Measurements from ENCODE around the gene CDKN1A.
"Not testable (repeated sequence)": the region's sequence is repeated elsewhere in the genome, so short reads cannot be mapped to it uniquely, and the experiment has no call there.

Gene CDKN1A

DNA sequence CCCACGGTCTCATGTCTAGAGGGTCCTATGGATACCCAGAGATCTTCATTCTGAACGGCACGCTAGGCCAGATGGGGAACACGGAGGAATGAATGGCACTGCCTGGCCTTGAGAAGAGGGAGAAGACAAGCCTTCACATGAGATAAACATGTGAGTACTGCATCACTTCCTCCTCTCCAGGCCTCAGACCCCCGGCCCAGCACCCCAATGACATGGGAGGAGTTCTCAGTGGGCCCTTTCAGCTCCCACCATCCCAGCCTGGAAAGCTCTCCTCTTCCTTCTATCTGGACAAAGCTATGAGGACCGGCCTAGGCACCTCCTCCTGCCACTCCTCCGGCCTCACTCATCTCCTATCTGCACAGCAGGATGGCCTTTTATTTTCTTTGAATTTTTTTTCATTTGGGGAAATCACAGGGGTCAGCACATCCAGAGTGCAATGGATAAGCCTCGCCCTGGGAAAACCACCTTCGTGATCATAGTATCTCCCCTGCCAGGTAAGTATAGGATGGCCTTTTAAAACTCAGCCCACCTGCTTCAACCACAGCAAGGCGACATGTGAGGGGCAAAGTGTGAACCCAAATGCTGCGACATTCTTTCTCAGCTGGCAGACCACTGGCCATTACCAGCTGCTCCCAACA, 39.2 kb upstream of the CDKN1A start:
- H3K36me3 ChIP-seq (ENCODE audit: control insufficient read depth, insufficient read depth, low read length), result no peaks in the 10 kb centered on the region; the same call in 1 of the 2 replicates
- no peak for DNase-seq (ENCODE audit: low read depth, low spot score)
- WGBS (ENCODE audit: insufficient coverage, insufficient read length), result no CpG with 5 or more reads among the region's 11 CpGs
- no peak overlapping the region for H3K27ac ChIP-seq (ENCODE audit: low read length)
- H3K4me1 ChIP-seq (ENCODE audit: control insufficient read depth, insufficient read depth, low read length), result 0 out of 2 replicates have a peak, but pooled peaks cover 2% of the 10 kb centered on the region
- H3K4me3 ChIP-seq (ENCODE audit: low read length), result no peak overlapping the region
- H3K27me3 ChIP-seq (ENCODE audit: control insufficient read depth, insufficient read depth, low read length), result no peaks in the 10 kb centered on the region
- no peaks in the 10 kb centered on the region for H3K9me3 ChIP-seq (ENCODE audit: control insufficient read depth, insufficient read depth, low read length)

DNA sequence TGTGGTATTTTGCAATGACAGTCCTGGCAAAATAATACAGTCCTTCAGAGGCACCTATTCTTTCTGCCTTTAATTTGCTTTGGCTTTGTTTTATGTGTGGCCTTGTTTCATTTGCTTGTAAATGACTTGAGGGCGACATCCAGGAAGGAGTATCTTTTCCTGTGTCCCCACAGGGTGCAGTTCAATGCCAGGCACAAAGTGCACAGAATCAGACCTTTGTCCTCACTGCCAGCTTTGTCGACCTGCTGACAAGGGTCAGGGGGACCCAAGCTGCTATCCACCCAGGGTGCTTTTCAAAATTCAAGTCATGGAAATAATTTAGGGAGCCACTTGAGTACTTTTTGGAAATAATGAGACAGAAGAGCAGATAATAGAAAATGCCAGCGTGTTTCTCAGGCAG, 37.0 kb upstream of the CDKN1A start:
- Histone ChIP-seq H3K9me3 (ENCODE audit: control insufficient read depth, insufficient read depth, low read length) (no peaks in the 10 kb centered on the region), H3K4me1 (ENCODE audit: control insufficient read depth, insufficient read depth, low read length) (0 out of 2 replicates have a peak, but pooled peaks cover 2% of the 10 kb centered on the region), H3K4me3 (ENCODE audit: low read length) (no peak overlapping the region), H3K36me3 (ENCODE audit: control insufficient read depth, insufficient read depth, low read length) (no peaks in the 10 kb centered on the region; the same call in 1 of the 2 replicates), H3K27me3 (ENCODE audit: control insufficient read depth, insufficient read depth, low read length) (no peaks in the 10 kb centered on the region), H3K27ac (ENCODE audit: low read length) (no peak overlapping the region)
- DNase-seq (ENCODE audit: low read depth, low spot score), result no peak
- WGBS (ENCODE audit: insufficient coverage, insufficient read length), result no CpG with 5 or more reads among the region's 3 CpGs

DNA sequence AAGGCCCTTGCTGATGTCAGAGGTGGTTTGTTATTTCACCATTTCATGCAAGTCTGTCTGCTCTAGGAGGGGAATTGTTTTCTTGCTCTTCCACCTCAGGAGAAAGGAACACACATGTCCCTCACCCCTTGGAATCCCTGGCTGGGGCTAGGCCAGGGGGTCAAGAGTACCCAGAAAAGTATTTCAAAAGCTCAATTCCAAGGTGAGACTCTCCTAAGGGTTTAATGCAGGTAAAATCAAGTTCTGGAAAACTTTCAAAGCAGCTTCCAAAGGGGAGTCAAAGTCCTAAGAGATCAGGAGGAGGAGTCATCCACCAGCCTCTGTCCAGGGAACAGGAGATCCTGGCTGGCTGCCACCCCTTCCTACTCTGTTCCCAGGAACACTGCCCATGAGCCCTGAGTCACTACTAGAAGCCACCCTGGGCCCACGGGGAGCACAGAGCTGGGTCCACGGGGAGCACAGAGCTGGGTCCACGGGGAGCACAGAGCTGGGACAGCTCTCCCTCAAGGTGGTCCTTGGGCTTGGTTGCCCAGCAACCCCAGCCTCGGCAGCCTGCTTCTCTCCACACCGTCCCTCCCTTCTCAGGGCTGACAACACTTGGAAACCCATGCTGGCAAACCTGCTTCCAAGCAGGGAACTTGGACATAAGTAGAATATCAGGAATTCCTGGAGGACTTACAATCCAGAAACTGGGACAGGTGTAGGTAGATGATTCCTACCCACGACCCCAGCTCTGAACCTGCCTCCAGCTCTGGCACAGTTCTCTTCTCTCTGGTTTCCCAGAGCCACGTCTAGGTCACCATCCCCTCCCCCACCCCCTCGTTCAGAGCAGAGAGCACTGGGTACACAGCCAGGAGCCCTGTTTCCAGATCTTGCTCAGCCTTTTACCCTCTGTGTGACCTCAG, 35.3 kb upstream of the CDKN1A start:
- DNase-seq (ENCODE audit: low read depth, low spot score), result no peak
- H3K4me1 ChIP-seq (ENCODE audit: control insufficient read depth, insufficient read depth, low read length), result 0 out of 2 replicates have a peak, but pooled peaks cover 2% of the 10 kb centered on the region
- H3K27ac ChIP-seq (ENCODE audit: low read length), result no peak overlapping the region

DNA sequence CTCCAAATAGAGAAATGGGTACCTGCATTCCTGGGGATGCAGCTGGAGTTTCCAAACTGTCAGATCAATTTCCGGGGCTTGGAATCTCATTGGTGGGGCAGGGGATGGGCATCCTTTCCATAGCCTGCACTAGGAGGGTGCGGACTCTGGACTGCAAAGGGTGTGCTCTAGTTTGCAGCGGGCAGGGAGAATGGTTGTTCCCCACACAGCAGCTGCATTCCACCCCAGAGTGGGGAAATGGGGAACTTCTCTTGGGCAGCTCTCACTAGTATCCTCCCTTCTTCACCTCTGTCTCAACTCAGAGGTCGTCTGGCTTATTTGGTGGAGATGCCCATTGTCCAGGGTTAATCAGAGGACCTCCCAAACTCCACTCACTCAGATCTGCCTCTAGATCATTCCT, 34.5 kb upstream of the CDKN1A start:
- Histone ChIP-seq H3K9me3 (ENCODE audit: control insufficient read depth, insufficient read depth, low read length) (no peaks in the 10 kb centered on the region), H3K36me3 (ENCODE audit: control insufficient read depth, insufficient read depth, low read length) (no peaks in the 10 kb centered on the region; the same call in 1 of the 2 replicates), H3K4me1 (ENCODE audit: control insufficient read depth, insufficient read depth, low read length) (0 out of 2 replicates have a peak, but pooled peaks cover 2% of the 10 kb centered on the region), H3K27me3 (ENCODE audit: control insufficient read depth, insufficient read depth, low read length) (no peaks in the 10 kb centered on the region), H3K27ac (ENCODE audit: low read length) (no peak overlapping the region), H3K4me3 (ENCODE audit: low read length) (no peak overlapping the region)
- no CpG with 5 or more reads among the region's 4 CpGs for WGBS (ENCODE audit: insufficient coverage, insufficient read length)
- DNase-seq (ENCODE audit: low read depth, low spot score), result no peak

More for the DNA sequence above, 35.3 kb upstream of the CDKN1A start:
- Histone ChIP-seq H3K27me3 (ENCODE audit: control insufficient read depth, insufficient read depth, low read length) (no peaks in the 10 kb centered on the region), H3K9me3 (ENCODE audit: control insufficient read depth, insufficient read depth, low read length) (no peaks in the 10 kb centered on the region), H3K4me3 (ENCODE audit: low read length) (no peak overlapping the region), H3K36me3 (ENCODE audit: control insufficient read depth, insufficient read depth, low read length) (no peaks in the 10 kb centered on the region; the same call in 1 of the 2 replicates)
- WGBS (ENCODE audit: insufficient coverage, insufficient read length), result no CpG with 5 or more reads among the region's 8 CpGs

DNA sequence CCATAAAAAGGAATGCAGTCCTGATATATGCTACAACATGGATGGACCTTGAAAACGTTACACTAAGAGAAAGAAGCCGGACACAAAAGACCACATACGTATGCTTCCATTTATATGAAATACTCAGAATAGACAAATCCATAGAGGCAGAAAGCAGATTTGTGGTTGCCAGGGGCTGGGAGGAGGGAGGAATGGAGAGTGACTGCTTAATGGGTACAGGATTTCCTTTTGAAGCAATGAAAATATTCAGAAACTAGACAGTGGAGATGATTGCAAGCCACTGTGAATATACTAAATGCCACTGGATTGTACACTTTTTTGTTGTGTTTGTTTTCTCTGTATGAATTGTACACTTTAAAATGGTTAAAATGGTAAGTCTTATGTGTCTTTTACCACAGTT, 29.4 kb upstream of the CDKN1A start:
- DNase-seq (ENCODE audit: low read depth, low spot score), result no peak
- Histone ChIP-seq H3K4me1 (ENCODE audit: control insufficient read depth, insufficient read depth, low read length) (no peaks in the 10 kb centered on the region), H3K27me3 (ENCODE audit: control insufficient read depth, insufficient read depth, low read length) (no peaks in the 10 kb centered on the region), H3K4me3 (ENCODE audit: low read length) (no peak overlapping the region), H3K36me3 (ENCODE audit: control insufficient read depth, insufficient read depth, low read length) (no peaks in the 10 kb centered on the region), H3K27ac (ENCODE audit: low read length) (no peak overlapping the region), H3K9me3 (ENCODE audit: control insufficient read depth, insufficient read depth, low read length) (no peaks in the 10 kb centered on the region)
- no CpG with 5 or more reads among the region's 3 CpGs for WGBS (ENCODE audit: insufficient coverage, insufficient read length)

DNA sequence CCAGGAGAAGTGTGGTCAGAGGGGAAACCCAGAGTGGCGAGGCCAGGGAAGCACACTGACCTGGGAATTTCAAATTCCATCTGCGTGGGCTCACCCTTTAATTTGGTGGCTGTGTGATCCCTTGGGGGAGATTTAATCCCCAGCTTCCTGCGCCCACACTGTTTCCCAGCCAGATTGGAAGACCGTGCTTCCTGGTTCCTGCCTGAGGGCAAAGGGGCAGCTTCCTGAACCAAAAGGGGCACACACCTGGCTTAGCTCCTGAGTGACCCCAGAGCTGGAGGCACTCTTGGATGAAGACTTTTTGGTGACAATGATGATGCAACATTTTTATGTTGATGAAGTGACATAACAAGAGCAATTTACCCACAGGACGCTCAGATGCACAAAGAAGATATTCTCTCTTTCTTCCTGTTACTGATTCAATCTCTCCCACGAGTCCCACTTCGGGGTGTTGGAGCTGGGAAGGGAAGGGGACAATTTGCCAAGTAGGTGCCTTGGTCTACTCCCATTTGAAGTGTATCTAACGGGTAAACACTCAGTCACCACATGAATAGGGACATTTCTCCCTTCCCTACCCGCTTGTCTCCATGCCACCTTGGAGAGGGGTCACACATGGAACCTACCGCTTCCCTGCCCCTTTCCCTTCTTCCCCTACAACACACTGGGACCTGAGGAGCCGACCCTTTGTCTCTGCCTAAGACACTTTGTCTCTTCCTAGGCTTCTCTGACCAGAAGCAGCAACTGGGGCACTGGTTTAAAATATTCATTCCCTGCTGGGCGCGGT, 28.6 kb upstream of the CDKN1A start:
- no peak for DNase-seq (ENCODE audit: low read depth, low spot score)
- WGBS (ENCODE audit: insufficient coverage, insufficient read length), result no CpG with 5 or more reads among the region's 13 CpGs
- H3K27ac ChIP-seq (ENCODE audit: low read length), result no peak overlapping the region

DNA sequence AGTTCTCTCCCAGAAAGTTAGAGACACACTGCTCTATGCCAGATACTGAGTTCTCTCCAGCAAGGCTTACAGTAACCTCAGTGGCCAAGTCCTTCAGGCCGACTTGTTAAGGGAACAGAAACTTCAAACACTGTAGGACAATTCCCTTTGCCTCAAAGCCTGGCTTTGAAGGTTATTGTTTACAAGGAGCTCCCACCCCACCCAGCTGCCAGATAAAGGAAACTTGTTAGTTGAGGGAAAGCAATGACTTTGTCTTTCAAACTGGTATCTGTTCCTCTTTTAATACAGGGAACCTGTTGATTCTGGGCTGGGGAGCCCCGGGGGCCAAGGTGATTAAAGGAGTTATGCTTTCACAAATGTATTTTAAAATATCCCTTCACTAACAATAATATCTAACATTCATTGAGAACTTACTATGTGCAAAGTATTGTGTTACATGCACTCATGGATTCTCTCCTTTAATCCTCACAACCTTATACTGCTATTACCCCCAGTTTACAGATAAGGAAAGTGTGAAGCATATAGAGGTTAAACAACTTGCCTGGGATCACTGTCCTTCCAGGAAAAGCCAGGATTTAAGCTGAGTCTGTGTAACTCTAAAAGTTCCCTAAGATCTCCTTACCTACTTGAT, 27.6 kb upstream of the CDKN1A start:
- no peaks in the 10 kb centered on the region for H3K36me3 ChIP-seq (ENCODE audit: control insufficient read depth, insufficient read depth, low read length)
- no peaks in the 10 kb centered on the region for H3K9me3 ChIP-seq (ENCODE audit: control insufficient read depth, insufficient read depth, low read length)
- DNase-seq (ENCODE audit: low read depth, low spot score), result no peak
- H3K27me3 ChIP-seq (ENCODE audit: control insufficient read depth, insufficient read depth, low read length), result no peaks in the 10 kb centered on the region
- no peak overlapping the region for H3K27ac ChIP-seq (ENCODE audit: low read length)
- no CpG with 5 or more reads among the region's 2 CpGs for WGBS (ENCODE audit: insufficient coverage, insufficient read length)
- H3K4me1 ChIP-seq (ENCODE audit: control insufficient read depth, insufficient read depth, low read length), result no peaks in the 10 kb centered on the region
- H3K4me3 ChIP-seq (ENCODE audit: low read length), result no peak overlapping the region

More for the DNA sequence above, 28.6 kb upstream of the CDKN1A start:
- Histone ChIP-seq H3K4me1 (ENCODE audit: control insufficient read depth, insufficient read depth, low read length) (no peaks in the 10 kb centered on the region), H3K4me3 (ENCODE audit: low read length) (no peak overlapping the region), H3K27me3 (ENCODE audit: control insufficient read depth, insufficient read depth, low read length) (no peaks in the 10 kb centered on the region), H3K36me3 (ENCODE audit: control insufficient read depth, insufficient read depth, low read length) (no peaks in the 10 kb centered on the region), H3K9me3 (ENCODE audit: control insufficient read depth, insufficient read depth, low read length) (no peaks in the 10 kb centered on the region)

DNA sequence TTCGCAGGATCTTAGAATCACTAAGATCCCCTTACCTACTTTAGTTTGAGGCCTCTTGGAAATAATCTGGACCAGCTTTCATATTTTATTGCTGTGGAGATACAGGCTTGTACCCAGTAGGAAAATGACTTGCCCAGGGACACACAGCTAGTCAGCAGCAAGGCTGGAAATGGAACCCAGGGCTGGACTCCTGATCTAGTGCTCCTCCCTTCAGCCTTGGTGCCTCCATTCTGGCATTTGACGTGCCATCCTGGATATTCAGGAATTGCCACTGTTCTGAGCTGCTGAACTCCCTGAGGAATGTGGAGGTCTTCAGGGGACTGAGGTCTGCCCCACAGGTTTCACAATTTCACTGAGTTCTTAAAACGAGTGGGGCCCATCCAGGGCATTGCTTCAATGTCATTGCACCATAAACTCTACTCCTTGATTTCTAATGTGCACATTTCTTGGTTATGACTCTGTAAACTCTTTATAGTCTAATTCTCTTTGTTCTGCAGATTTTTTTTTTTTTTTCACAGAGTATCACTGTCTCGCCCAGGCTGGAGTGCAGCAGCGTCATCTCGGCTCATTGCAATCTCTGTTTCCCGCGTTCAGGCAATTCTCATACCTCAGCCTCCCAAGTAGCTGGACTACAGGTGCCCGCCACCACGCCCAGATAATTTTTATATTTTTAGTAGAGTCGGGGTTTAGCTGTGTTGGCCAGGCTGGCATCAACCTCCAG, 26.7 kb upstream of the CDKN1A start:
- H3K4me1 ChIP-seq (ENCODE audit: control insufficient read depth, insufficient read depth, low read length), result no peaks in the 10 kb centered on the region
- H3K27me3 ChIP-seq (ENCODE audit: control insufficient read depth, insufficient read depth, low read length), result no peaks in the 10 kb centered on the region
- no CpG with 5 or more reads among the region's 11 CpGs for WGBS (ENCODE audit: insufficient coverage, insufficient read length)
- no peak for DNase-seq (ENCODE audit: low read depth, low spot score)
- H3K4me3 ChIP-seq (ENCODE audit: low read length), result no peak overlapping the region
- no peak overlapping the region for H3K27ac ChIP-seq (ENCODE audit: low read length)
- no peaks in the 10 kb centered on the region for H3K36me3 ChIP-seq (ENCODE audit: control insufficient read depth, insufficient read depth, low read length)
- H3K9me3 ChIP-seq (ENCODE audit: control insufficient read depth, insufficient read depth, low read length), result no peaks in the 10 kb centered on the region

DNA sequence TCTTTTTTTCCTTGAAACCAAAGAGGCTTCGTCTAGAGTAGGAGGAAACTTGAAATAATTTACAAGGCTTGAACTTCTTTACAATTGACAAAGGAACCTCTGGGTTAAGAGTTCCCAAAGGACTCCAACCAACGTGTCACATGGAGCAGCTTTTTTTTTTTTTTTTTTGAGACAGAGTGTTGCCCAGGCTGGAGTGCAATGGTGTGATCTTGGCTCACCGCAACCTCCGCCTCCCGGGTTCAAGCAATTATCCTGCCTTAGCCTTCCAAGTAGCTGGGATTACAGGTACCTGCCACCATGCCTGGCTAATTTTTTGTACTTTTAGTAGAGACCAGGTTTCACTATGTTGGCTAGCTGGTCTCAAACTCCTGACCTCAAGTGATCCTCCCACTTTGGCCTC, 24.0 kb upstream of the CDKN1A start:
- H3K4me1 ChIP-seq (ENCODE audit: control insufficient read depth, insufficient read depth, low read length); H3K36me3 ChIP-seq (ENCODE audit: control insufficient read depth, insufficient read depth, low read length); H3K27me3 ChIP-seq (ENCODE audit: control insufficient read depth, insufficient read depth, low read length); H3K27ac ChIP-seq (ENCODE audit: low read length); DNase-seq (ENCODE audit: low read depth, low spot score); H3K9me3 ChIP-seq (ENCODE audit: control insufficient read depth, insufficient read depth, low read length); H3K4me3 ChIP-seq (ENCODE audit: low read length): not testable (repeated sequence)
- no CpG with 5 or more reads among the region's 5 CpGs for WGBS (ENCODE audit: insufficient coverage, insufficient read length)

Data from iPS DF 6.9 (cell line).